Measurements from ENCODE around the gene PATJ.
"Not testable (repeated sequence)": the region's sequence is repeated elsewhere in the genome, so short reads cannot be mapped to it uniquely, and the experiment has no call there.

The PATJ gene

GRCh38 chr1:62181532-62181931 lies 439.3 kb downstream of the PATJ start:
- no peaks in the 10 kb centered on the region for H3K27me3 ChIP-seq (ENCODE audit: insufficient read depth, poor library complexity, severe bottlenecking)
- no peak overlapping the region for H3K27ac ChIP-seq (replicated peaks)
- no peak for DNase-seq (ENCODE audit: low read depth in 1 of 2, low spot score in 1 of 2)
- no peak overlapping the region for H3K4me3 ChIP-seq (replicated peaks; ENCODE audit: insufficient read depth, low read length)
- no peak for TF ChIP-seq REST (IDR thresholded peaks at IDR 0.05; ENCODE audit: insufficient replicate concordance, low read depth)
- TF ChIP-seq GABPA (IDR thresholded peaks at IDR 0.05; ENCODE audit: low read depth): no peak

- H3K27ac ChIP-seq (replicated peaks); DNase-seq (ENCODE audit: low read depth in 1 of 2, low spot score in 1 of 2); H3K4me3 ChIP-seq (replicated peaks; ENCODE audit: insufficient read depth, low read length); H3K27me3 ChIP-seq (ENCODE audit: insufficient read depth, poor library complexity, severe bottlenecking): not testable (repeated sequence)
Measured at GRCh38 chr1:62182157-62182556, 439.9 kb downstream of the PATJ start.

- H3K27ac ChIP-seq (replicated peaks); DNase-seq (ENCODE audit: low read depth in 1 of 2, low spot score in 1 of 2); H3K27me3 ChIP-seq (ENCODE audit: insufficient read depth, poor library complexity, severe bottlenecking); H3K4me3 ChIP-seq (replicated peaks; ENCODE audit: insufficient read depth, low read length): not testable (repeated sequence)
Measured at GRCh38 chr1:62183164-62184020, 441.1 kb downstream of the PATJ start.

GRCh38 chr1:62184336-62184735 lies 442.1 kb downstream of the PATJ start:
- no peak overlapping the region for H3K4me3 ChIP-seq (replicated peaks; ENCODE audit: insufficient read depth, low read length)
- DNase-seq (ENCODE audit: low read depth in 1 of 2, low spot score in 1 of 2): no peak
- TF ChIP-seq SPI1 (IDR thresholded peaks at IDR 0.05; ENCODE audit: borderline replicate concordance, low read depth) (no peak), POLR2AphosphoS5 (IDR thresholded peaks at IDR 0.05; ENCODE audit: low read depth) (no peak), CTCF (IDR thresholded peaks at IDR 0.05; ENCODE audit: insufficient read depth, low read length) (no peak), REST (IDR thresholded peaks at IDR 0.05; ENCODE audit: insufficient replicate concordance, low read depth) (no peak), GABPA (IDR thresholded peaks at IDR 0.05; ENCODE audit: low read depth) (no peak)
- H3K27me3 ChIP-seq (ENCODE audit: insufficient read depth, poor library complexity, severe bottlenecking): no peaks in the 10 kb centered on the region
- no peak overlapping the region for H3K27ac ChIP-seq (replicated peaks)

- not testable (repeated sequence) for DNase-seq (ENCODE audit: low read depth in 1 of 2, low spot score in 1 of 2); H3K4me3 ChIP-seq (replicated peaks; ENCODE audit: insufficient read depth, low read length); H3K27me3 ChIP-seq (ENCODE audit: insufficient read depth, poor library complexity, severe bottlenecking); H3K27ac ChIP-seq (replicated peaks)
Measured at GRCh38 chr1:62185233-62185632, 443.0 kb downstream of the PATJ start.

GRCh38 chr1:62185677-62186076 lies 443.4 kb downstream of the PATJ start:
- H3K27me3 ChIP-seq (ENCODE audit: insufficient read depth, poor library complexity, severe bottlenecking): no peaks in the 10 kb centered on the region
- no peak overlapping the region for H3K4me3 ChIP-seq (replicated peaks; ENCODE audit: insufficient read depth, low read length)
- TF ChIP-seq REST (IDR thresholded peaks at IDR 0.05; ENCODE audit: insufficient replicate concordance, low read depth) (no peak), CTCF (IDR thresholded peaks at IDR 0.05; ENCODE audit: insufficient read depth, low read length) (no peak), GABPA (IDR thresholded peaks at IDR 0.05; ENCODE audit: low read depth) (no peak), SPI1 (IDR thresholded peaks at IDR 0.05; ENCODE audit: borderline replicate concordance, low read depth) (no peak), POLR2AphosphoS5 (IDR thresholded peaks at IDR 0.05; ENCODE audit: low read depth) (no peak)

More at GRCh38 chr1:62185677-62186076, 443.4 kb downstream of the PATJ start:
- DNase-seq (ENCODE audit: low read depth in 1 of 2, low spot score in 1 of 2): no peak
- H3K27ac ChIP-seq (replicated peaks): no peak overlapping the region

Data from HL-60 (cell line).